ENCODE results near the gene INS.

DNA sequence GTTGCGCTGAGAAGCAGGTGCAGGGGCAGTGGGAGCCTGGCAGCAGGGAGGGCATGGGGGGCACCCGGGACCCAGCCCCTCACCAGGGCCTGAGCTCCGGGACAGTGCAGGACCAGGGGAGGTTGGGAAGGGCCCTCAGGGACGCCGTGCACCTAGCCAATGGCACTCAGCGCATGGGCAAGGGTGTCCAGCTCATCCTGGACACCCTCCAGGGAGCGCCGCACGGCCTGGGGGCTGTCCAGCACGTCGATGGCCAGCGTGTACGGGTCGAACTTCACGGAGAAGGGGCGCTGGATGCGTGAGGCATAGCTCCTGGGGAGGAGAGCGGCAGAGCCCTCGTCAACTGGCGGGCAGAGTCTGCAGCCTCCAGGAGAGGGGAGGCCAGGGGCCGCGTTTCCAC lies 3.1 kb upstream of the INS start:
- TF ChIP-seq, protein P1, sequence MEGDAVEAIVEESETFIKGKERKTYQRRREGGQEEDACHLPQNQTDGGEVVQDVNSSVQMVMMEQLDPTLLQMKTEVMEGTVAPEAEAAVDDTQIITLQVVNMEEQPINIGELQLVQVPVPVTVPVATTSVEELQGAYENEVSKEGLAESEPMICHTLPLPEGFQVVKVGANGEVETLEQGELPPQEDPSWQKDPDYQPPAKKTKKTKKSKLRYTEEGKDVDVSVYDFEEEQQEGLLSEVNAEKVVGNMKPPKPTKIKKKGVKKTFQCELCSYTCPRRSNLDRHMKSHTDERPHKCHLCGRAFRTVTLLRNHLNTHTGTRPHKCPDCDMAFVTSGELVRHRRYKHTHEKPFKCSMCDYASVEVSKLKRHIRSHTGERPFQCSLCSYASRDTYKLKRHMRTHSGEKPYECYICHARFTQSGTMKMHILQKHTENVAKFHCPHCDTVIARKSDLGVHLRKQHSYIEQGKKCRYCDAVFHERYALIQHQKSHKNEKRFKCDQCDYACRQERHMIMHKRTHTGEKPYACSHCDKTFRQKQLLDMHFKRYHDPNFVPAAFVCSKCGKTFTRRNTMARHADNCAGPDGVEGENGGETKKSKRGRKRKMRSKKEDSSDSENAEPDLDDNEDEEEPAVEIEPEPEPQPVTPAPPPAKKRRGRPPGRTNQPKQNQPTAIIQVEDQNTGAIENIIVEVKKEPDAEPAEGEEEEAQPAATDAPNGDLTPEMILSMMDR (IDR thresholded peaks at IDR 0.05): no peak
- TF ChIP-seq POLR2AphosphoS5 (IDR thresholded peaks at IDR 0.05): no peak

Data from esophagus muscularis mucosa (tissue), 3 donors.